ENCODE results near the gene MAGEB2. TPM values are rescaled to one million over a fixed set of nuclear protein-coding genes. Genes with fewer than 3 reads are reported as not detected.
"Not testable (repeated sequence)": the region's sequence is repeated elsewhere in the genome, so short reads cannot be mapped to it uniquely, and the experiment has no call there.

MAGEB2 gene
- not detected in 2 replicates for total RNA-seq (ENCODE audit: low replicate concordance)
- long read RNA-seq, partial matches to known transcripts, result 0 of 1 reads
- long read RNA-seq, other reads (novel, unspliced or antisense), result 1 of 1 reads

GRCh38 chrX:30215357-30215843 lies at the start of gene MAGEB2:
TSS of gene MAGEB2 (plus strand) at chrX:30215563. CDS start at chrX:30218581, 3,018 bp downstream.
- TF ChIP-seq CTCF (conservative IDR thresholded peaks at IDR 0.05), result no peak
- Mint-ChIP-seq H3K36me3 (peaks cover 4% of the 10 kb centered on the region), H3K27me3 (no peaks in the 10 kb centered on the region), H3K9me3 (no peaks in the 10 kb centered on the region), H3K4me3 (no peak within 1 kb of the TSS), H3K27ac (no peak within 1 kb of the TSS), H3K4me1 (ENCODE audit: unreplicated experiment) (peaks cover 4% of the 10 kb centered on the region)
- DNase-seq (ENCODE audit: extremely low spot score, unreplicated experiment), result no peak

- Mint-ChIP-seq H3K4me1 (ENCODE audit: unreplicated experiment) (no peaks in the 10 kb centered on the region), H3K27ac (no peak overlapping the region), H3K9me3 (no peaks in the 10 kb centered on the region), H3K36me3 (no peaks in the 10 kb centered on the region), H3K27me3 (no peaks in the 10 kb centered on the region), H3K4me3 (no peak overlapping the region)
- no peak for TF ChIP-seq CTCF (conservative IDR thresholded peaks at IDR 0.05)
- no peak for DNase-seq (ENCODE audit: extremely low spot score, unreplicated experiment)
These were observed 44.5 kb upstream of the MAGEB2 start for GRCh38 chrX:30170900-30171299.

GRCh38 chrX:30181353-30181752 lies 34.0 kb upstream of the MAGEB2 start:
- Mint-ChIP-seq H3K9me3 (no peaks in the 10 kb centered on the region), H3K4me3 (no peak overlapping the region), H3K27ac (no peak overlapping the region), H3K4me1 (ENCODE audit: unreplicated experiment) (no peaks in the 10 kb centered on the region), H3K27me3 (no peaks in the 10 kb centered on the region), H3K36me3 (no peaks in the 10 kb centered on the region)
- no peak for DNase-seq (ENCODE audit: extremely low spot score, unreplicated experiment)
- TF ChIP-seq CTCF (conservative IDR thresholded peaks at IDR 0.05), result no peak

- H3K4me1 Mint-ChIP-seq (ENCODE audit: unreplicated experiment), result no peaks in the 10 kb centered on the region
- H3K9me3 Mint-ChIP-seq, result no peaks in the 10 kb centered on the region
- no peak overlapping the region for H3K27ac Mint-ChIP-seq
- TF ChIP-seq CTCF (conservative IDR thresholded peaks at IDR 0.05), result no peak
- H3K36me3 Mint-ChIP-seq, result no peaks in the 10 kb centered on the region
- no peak overlapping the region for H3K4me3 Mint-ChIP-seq
- H3K27me3 Mint-ChIP-seq, result no peaks in the 10 kb centered on the region
- DNase-seq (ENCODE audit: extremely low spot score, unreplicated experiment), result no peak
These were observed 31.8 kb upstream of the MAGEB2 start for GRCh38 chrX:30183554-30183953.

- Mint-ChIP-seq H3K27me3 (no peaks in the 10 kb centered on the region), H3K4me3 (no peak overlapping the region), H3K9me3 (no peaks in the 10 kb centered on the region), H3K4me1 (ENCODE audit: unreplicated experiment) (no peaks in the 10 kb centered on the region), H3K27ac (no peak overlapping the region), H3K36me3 (no peaks in the 10 kb centered on the region)
- TF ChIP-seq CTCF (conservative IDR thresholded peaks at IDR 0.05), result no peak
- DNase-seq (ENCODE audit: extremely low spot score, unreplicated experiment), result no peak
These were observed 24.9 kb upstream of the MAGEB2 start for GRCh38 chrX:30190426-30190825.

- H3K9me3 Mint-ChIP-seq; H3K4me3 Mint-ChIP-seq; H3K27me3 Mint-ChIP-seq; H3K4me1 Mint-ChIP-seq (ENCODE audit: unreplicated experiment); H3K36me3 Mint-ChIP-seq; DNase-seq (ENCODE audit: extremely low spot score, unreplicated experiment); H3K27ac Mint-ChIP-seq: not testable (repeated sequence)
These were observed 21.5 kb upstream of the MAGEB2 start for GRCh38 chrX:30193910-30194309.

Data from type B pancreatic cell (in vitro differentiated cells).